GM19043 (cell line): ENCODE data around the gene ANKRD27.
A peak's percentile ranks its signal among the peaks of the same experiment; 100 is the strongest.
"Not testable (repeated sequence)": the region's sequence is repeated elsewhere in the genome, so short reads cannot be mapped to it uniquely, and the experiment has no call there.

ENCODE experiments used
- ATAC-seq: cut with Tn5 transposase; IDR thresholded peaks from one replicate; pipeline ENCODE4 v1.9.1; 2021; ENCODE audit warnings: low read depth; ENCODE audit not compliant: unreplicated experiment

ANKRD27 gene

DNA sequence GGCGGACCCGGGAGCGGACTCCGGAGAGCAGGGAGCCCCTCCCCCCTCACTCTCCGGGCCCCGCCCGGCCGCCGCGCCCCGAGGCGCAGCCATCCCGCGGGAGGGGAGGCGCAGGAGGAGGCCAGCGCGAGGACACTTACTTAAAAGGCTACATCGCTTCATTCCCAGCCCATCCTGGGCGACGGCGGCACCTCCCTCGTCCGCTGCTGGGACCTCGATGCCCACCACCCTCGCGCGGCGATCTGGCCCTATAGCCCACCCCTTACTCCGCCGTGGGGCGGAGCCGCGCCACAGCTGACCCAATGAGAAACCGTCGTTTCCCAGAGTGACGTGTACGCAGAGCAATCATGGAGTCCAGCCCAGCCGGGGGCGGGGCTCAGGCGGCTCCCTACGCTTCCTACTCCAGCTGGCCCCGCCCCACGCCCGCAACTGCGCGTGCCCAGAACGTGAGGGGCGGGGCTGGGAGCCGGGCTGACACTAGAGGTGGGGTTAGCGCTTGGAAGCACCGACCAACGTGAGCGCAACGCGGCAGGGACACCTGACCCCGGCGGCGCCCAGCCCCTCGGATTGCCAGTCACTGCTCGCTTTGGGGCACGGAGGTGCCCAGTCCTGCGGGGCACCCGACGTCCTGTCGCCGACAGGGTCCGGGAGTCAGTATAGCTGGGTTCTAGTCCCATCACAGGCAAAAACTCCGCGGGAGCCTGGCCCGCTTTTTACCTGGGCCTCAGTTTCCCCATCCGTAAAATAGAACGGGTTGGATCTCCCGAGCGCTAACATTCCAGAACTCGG is at the start of gene ANKRD27:
TSS of gene ANKRD27 (minus strand) at position 250 of the 789 bp plus-strand sequence. CDS start 16,165 bp downstream, outside the sequence.
- ATAC-seq: peak; percentile 96

DNA sequence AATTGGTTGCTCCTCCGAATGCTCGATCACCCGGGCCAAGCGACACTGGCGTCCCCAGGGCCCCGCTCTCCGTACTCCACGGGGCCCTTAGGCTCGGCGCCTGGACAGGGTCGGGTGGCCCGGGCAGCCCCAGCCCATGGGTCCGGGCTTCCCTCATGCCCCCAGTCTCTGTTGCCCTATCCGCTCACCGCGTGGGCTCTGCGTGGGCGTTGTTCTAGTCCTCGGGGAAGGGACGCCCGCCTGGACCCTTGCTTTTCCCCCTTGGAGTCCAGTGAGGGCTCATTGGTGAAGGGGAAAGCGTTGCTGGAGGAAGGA is 45.9 kb upstream of the ANKRD27 start:
- no peak for ATAC-seq

DNA sequence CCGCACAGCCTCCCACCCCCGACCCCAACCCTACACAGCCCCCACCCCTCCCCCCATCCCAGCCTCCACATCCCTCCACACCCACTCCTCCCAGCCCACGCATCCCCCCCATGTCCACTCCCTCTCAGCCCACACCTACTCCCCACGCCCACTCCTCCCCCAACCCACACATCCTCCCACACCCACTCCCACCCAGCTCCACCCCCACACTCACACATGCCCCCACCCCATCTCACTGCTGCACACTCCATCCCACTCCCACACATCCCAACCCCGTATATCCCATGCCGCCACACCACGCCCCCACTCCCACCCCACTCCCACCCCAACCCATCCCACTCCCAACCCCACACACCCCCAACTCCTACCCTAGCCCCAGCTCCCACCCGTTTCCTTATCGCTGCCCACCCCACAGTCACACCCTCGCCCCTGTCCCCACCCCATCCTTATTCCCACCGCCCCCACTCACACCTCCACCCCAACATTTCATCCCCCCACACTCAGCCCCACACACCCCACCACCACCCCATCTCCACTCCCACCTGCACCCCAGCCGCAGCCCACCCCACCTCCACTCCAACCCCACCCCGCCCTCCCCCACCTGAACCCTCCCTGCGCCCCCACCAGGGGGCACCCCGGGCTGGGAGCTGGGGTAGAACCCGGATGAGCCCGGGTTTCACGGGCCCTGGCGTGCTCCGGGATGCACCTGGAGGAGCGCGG is 45.4 kb upstream of the ANKRD27 start:
- ATAC-seq: no peak

DNA sequence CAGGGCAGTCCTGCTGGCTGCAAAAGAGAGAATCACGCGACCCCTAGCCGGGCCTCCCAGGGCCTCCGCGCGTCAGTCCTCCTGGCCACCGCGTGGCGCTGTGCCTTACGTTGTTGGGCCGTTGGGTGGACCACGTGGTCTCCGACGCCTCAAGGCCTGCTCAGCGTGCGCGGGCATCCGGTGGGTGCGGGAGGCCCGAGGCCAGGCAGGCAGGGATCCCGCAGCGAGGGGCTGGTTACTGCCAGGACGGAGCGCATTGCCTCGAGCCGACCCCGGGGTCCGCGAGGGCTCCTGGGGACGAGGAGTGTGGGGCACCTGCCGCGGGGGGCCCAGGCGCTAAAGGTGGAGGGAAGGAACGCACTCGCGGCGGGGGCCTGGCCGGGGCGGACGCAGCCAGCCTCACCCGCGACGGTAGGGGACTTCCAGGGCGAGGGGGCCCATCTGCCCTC is 44.7 kb upstream of the ANKRD27 start, which contains the start of gene TDRD12:
TSS of gene TDRD12 (plus strand) at position 157 of the 449 bp plus-strand sequence. CDS start 306 bp downstream, outside the sequence.
- no peak for ATAC-seq

DNA sequence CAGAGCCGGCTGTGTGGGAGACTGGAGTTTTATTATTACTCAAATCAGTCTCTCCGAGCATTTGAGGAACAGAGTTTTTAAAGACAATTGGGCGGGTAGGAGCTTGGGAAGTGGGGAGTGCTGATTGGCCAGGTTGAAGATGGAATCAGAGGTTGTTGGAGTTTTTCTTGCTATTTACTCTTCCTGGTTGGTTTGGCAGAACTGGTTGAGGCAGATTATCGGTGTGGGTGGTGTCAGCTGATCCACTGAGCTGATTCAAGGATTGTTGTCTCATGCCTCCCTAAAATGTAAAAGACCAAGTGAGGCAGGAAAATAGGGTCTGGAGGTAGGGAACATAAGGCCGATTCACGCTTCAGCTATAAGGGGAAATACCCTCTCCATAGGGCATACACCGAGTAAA is 43.3 kb upstream of the ANKRD27 start:
- ATAC-seq: no peak

DNA sequence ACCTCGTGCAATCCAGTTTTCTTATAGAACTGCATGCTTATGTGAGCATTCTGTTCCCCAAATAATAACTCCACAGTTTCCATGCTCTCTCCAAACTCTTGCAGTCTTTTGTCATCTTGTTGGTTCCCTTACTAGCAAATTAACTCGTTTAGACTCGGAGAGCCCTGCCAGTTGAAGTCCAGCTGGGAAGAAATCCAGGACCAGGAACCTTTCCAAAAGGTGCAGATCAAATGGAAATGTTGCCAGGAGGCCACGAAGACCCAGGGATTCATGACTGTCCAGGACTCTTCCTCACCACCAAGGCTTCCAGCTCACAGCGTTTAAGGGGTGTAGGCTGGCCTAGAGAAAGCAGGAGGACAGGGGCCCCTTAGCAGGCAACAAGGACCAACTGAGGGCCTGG is 42.5 kb upstream of the ANKRD27 start:
- no peak for ATAC-seq

DNA sequence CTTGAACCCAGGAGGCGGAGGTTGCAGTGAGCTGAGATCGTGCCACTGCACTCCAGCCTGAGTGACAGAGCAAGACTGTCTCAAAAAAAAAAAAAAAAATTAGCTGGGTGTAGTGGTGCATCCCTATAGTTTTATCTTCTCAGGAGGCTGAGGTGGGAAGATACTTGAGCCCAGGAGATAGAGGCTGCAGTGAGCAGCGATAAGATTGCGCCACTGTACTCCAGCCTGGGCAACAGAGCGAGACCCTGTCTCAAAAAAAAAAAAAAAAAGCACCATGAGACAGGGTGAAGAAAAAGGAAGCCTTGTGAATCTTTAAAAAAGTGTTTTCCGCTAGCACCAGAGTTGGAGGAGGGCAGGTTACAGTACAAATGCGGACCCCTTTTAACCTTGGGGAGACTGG is 41.2 kb upstream of the ANKRD27 start:
- not testable (repeated sequence) for ATAC-seq

DNA sequence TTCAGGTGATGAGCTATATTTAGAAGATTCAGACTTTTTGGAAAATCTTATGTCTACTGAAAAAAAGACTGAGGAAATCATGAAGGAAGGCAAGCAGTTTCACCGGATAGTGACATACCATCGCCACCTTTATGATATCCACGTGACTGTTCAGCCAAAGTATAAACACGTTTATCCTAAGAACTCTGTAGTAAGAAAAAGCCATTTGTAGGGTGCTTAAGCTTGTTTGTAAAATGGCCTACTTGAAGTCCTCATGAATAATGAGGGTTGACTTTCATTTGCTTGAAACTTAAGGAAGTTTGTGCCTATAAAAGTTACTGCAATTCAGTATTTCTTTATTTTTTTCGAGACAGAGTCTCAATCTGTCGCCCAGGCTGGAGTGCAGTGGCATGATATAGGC is 36.8 kb upstream of the ANKRD27 start:
- no peak for ATAC-seq

DNA sequence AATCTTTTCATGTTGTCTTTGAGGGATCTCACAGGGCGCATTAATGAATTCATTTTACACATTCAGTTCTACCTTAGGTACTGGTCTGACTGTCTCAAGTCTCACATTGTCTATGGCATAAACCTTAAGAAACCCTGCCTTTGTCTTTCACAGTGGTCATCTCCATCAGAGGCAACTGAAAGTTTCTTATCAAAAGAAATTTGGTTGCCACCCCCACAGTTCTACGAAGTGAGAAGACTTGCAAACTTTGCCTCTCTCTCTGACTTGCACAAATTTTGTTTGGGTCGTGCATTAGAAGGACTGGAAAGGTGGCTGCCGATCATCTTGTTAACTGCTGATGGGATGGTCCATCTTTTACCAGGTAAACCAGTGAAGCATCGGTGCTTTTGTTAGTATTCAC is 34.1 kb upstream of the ANKRD27 start:
- no peak for ATAC-seq

DNA sequence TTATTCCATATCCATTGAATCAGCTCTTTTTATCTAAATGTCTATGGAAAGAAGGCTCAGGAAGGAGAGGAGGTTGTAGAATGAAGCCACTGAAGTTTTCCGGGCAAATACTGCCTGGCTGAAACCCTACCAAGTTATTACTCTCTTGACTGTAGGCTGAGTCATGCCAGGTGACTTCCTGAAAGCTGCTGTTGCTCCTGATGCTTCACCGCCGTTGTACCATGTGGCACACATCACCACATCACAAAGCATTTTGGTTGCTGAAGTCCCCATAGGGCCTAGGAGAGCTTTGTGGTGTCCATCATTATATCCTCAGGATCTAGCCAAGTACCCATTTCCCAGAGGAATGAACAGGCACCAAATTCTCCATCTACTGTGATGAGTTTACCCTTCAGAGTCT is 33.5 kb upstream of the ANKRD27 start:
- no peak for ATAC-seq

DNA sequence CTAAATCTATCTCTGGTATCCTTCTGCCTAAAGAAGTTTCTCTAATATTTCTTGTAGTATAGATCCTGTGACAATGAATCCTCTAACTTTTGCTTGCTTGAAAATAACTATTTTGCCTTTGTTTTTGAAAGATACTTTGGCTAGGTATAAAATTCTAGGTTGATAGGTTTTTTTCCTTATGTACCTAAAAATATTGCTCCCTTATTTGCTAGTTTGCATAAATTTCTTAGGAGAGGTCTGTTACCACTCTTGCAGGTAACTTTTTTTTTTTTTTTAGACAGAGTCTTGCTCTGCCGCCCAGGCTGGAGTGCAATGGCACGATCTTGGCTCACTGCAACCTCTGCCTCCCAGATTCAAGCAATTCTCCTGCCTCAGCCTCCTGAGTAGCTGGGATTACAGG is 29.0 kb upstream of the ANKRD27 start:
- ATAC-seq: not testable (repeated sequence)

DNA sequence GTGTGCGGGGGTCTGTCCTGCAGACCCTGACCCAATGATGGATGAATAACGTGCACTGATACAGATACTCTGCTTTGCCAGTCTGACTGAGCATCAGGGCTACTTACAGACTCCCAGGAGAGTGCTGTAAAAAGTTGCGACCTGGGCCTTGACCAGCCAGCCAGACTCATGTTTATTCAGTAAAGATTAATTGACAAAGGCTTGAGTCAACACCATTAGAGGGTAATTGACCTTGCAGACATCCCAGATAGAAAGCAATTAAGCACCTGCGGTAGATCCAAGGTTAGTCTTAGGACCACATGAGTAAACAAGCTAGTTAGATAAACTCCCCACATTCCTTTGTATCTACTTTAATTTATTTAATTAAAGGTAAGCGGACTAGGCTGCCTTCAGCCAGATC is 27.0 kb upstream of the ANKRD27 start:
- no peak for ATAC-seq

DNA sequence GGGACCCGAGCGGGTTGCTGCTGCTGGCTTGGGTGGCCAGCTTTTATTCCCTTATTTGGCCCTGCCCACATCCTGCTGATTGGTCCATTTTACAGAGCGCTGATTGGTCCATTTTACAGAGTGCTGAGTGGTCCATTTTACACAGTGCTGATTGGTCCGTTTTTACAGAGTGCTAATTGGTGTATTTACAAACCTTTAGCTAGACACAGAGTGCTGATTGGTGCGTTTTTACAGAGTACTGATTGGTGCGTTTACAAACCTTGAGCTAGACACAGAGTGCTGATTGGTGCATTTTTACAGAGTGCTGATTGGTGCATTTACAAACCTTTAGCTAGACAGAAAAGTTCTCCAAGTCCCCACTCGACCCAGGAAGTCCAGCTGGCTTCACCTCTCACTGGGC is 25.1 kb upstream of the ANKRD27 start:
- not testable (repeated sequence) for ATAC-seq

DNA sequence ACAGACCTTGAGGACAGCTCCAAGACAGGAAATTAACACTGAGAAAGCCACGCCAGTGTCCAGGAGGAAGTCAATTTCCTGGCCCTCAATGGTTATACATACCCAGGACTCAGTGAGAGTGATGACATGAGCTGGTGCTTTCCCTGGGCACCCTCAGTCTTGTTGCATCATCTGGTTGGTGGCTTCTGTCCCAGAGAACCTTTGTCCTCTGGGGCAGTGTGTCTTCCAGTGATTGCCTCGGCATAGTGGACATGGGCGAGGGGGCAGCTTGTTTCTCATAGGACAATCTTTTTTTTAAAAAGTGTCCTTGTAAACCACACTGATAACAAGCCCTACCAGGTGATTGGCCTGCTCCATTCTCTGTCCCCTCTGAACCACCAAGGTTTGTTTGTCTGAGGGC is 21.8 kb upstream of the ANKRD27 start:
- not testable (repeated sequence) for ATAC-seq

DNA sequence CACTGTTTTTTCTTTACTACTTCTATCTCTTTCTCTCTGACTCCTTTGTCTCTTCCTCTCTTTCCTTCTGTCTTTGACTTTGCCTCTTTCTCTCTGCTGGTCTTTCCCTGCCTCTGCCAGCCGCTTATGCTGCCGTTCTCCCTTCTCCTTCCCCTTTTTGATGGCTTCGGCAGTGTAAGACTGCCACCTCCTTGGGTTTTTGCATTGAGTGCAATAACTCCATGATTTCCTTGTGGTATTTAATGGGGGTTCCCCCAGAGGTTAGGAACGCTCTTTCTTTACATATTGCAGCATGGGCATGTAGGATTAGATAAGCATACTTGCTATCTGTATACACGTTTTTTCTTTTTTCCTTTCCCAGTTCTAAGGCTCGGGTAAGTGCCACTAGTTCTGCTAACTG is 20.5 kb upstream of the ANKRD27 start:
- ATAC-seq: not testable (repeated sequence)

DNA sequence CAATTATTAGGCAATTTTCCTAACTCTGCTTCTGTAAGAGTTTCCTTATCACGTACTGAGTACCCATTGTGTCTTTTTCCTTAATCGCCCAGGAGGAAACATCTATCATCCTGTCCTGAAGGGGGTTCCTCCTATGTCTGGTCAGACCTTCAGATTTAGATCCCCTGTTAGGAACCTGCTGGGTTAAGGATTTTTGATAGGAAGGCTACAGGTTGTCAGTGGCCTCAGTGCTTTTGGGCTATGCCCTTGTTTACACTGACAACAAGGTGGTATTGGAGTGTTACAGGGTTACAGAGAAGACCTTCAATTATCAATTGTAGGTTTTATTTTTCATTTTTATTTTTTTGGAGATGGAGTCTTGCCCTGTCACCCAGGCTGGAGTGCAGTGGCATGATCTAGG is 19.9 kb upstream of the ANKRD27 start:
- ATAC-seq: not testable (repeated sequence)

DNA sequence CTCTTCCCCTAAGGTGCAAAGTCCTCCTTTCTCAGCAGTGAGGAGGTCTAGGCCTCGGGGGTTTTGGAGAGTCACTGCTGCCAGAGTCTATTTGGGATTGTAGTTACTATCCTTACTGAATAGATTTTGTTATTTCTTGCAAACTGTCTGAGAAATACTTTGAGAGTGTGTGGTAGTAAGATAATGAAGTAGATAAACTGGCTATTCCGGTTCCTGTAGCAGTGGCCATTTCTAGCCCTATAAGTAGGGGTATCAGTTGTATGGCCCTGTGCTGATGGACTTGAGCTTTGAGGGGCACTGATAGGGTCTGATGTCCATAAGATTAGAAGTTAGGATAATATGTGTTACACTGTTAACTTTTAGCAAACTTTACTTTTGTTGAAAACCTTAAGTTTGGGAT is 19.3 kb upstream of the ANKRD27 start:
- ATAC-seq: not testable (repeated sequence)

DNA sequence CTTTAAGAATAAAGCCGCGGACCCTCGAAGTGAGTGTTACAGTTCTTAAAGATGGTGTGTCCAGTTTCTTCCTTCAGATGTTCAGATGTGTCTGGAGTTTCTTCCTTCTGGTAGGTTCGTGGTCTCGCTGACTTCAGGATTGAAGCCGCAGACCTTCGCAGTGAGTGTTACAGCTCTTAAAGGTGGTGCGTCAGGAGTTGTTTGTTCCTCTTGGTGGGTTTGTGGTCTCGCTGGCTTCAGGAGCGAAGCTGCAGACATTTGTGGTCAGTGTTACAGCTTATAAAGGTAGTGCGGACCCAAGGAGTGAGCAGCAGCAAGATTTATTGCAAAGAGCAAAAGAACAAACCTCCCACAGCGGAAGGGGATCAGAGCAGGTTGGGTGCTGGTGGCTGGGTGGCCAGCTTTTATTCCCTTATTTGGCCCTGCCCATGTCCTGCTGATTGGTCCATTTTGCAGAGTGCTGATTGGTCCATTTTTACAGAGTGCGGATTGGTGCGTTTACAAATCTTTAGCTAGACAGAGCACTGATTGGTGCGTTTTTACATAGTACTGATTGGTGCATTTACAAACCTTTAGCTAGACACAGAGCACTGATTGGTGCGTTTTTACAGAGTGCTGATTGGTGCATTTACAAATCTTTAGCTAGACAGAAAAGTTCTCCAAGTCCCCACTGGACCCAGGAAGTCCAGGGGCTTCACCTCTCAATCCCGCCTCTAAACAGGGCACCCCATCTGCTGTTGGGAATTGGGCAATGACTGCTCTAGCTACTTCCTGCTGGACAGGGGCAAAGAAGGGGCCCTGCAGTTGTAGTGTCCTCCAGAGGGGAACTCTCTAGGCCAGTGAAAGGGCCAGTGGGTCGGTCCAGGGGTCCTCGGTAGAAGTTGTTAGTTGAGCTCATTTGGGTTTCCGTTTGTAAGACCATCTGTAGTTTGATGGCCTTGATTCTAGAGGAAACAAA is 18.4 kb upstream of the ANKRD27 start:
- ATAC-seq: not testable (repeated sequence)

DNA sequence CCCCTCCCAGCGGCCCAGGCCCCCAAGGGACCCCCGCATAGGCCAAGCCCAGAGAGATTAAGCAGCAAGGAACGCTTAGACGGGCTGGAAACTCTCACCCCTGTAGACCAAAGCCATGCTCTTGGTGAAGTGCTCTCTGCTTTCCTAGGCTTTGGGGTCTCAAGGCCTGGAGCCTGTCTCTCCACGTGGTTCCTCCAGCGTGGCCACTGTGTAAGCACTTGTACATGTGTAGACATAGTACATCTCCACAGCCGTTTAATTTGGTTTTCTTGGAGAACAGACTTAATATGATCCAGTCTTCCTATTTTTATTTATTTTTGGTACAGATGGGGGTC is 17.7 kb upstream of the ANKRD27 start:
- ATAC-seq: no peak

DNA sequence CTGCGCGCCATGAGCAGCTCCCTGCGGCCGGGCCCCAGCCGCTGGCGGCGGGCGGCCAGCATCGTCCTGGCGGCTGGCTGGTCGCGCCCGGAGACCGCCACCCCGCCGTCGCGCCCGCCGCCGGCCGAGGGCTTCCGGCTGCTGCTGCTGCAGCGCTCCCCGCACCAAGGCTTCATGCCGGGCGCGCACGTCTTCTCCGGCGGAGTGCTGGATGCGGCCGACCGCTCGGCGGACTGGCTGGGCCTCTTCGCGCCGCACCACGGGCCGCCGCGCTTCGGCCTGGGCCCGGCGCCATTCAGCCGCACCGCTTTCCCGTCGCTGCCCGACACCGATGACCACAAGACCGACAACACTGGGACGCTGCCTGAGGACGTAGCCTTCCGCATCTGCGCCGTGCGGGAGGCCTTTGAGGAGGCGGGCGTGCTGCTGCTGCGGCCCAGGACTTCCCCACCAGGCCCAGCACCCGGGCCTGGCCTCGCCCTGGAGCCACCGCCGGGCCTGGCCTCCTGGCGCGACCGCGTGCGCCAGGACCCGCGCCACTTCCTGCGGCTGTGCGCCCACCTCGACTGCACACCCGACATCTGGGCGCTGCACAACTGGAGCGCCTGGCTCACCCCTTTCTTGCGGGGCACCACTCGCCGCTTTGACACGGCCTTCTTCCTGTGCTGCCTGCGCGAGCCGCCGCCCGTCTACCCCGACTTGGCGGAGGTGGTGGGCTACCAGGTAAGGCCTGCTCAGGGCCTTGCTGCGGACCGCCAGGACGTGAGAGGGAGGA is 17.2 kb upstream of the ANKRD27 start:
- ATAC-seq: peak; percentile 41
